ENCODE data around the gene SLC6A17.

GRCh38 chr1:110248746-110249145, 98.5 kb downstream of the SLC6A17 start:
- TF ChIP-seq EZH2phosphoT487 (IDR thresholded peaks at IDR 0.05; ENCODE audit: insufficient read depth, low read depth) = no peak
- no peak for TF ChIP-seq EZH2 (IDR thresholded peaks at IDR 0.05; ENCODE audit: insufficient read depth, poor library complexity, severe bottlenecking)
